Activated CD4-positive, alpha-beta T cell treated with anti-CD3 and anti-CD28 coated beads, Interleukin-2, amount 50 U/mL, for 1 hour (primary cell): ENCODE measurements around the gene ZNHIT6.
"Not testable (repeated sequence)": the region's sequence is repeated elsewhere in the genome, so short reads cannot be mapped to it uniquely, and the experiment has no call there.

Experiments
- DNase-seq: peaks from one replicate; pipeline ENCODE4 v3.0.0-alpha.2; 2020

The ZNHIT6 gene

GRCh38 chr1:85663382-85663781 lies 44.9 kb downstream of the ZNHIT6 start:
- no peak for DNase-seq

GRCh38 chr1:85661767-85662166 lies 46.5 kb downstream of the ZNHIT6 start:
- no peak for DNase-seq

GRCh38 chr1:85660541-85660940 lies 47.7 kb downstream of the ZNHIT6 start:
- no peak for DNase-seq

- DNase-seq, result no peak
These were observed 49.1 kb downstream of the ZNHIT6 start for GRCh38 chr1:85659174-85659573.

- DNase-seq, result no peak
These were observed 51.3 kb downstream of the ZNHIT6 start for GRCh38 chr1:85656948-85657347.

DNA sequence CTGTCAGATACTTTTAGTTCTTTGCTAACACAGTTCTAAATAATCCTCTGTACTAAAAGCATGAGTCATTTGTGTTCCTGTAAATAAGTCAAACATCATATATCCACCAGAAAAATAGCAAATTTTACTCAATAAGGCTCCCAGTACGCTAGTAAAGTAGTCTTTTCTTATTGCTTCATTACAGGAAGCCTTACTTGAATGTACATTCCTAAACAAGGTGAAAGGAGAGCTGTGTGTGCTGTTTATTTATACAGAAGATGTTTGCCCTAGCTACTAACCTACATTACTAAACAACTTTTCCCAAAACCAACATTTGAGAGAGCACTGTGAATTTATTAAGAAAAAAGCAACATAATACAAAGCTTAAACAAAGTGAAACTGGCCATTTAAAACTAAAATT lies 52.0 kb downstream of the ZNHIT6 start:
- no peak for DNase-seq

GRCh38 chr1:85655315-85655714 lies 52.9 kb downstream of the ZNHIT6 start:
- no peak for DNase-seq

- no peak for DNase-seq
These were observed 54.0 kb downstream of the ZNHIT6 start for GRCh38 chr1:85654066-85654782.

- DNase-seq, result no peak
These were observed 55.9 kb downstream of the ZNHIT6 start for GRCh38 chr1:85652327-85652726.

- DNase-seq, result no peak
These were observed 57.6 kb downstream of the ZNHIT6 start for GRCh38 chr1:85650645-85651044.

DNA sequence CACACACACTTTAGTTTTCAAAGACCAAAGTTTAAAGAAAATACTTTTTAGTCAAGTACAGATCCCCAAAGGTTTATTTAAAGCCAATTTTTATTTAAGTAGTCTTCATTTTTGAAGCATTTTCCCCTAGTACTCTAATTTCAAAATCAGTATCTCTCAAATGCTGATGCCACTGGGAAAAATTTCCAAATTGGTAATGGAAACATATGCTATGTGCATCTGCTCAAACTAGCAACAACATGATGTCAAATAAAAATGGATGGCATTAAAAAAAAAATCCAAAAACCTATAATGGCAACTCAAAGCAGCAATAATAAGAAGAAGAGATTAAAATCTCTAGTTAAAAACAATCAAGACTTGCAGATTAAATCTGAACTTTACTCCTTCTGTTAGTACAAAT lies 58.6 kb downstream of the ZNHIT6 start:
- DNase-seq, result no peak

- not testable (repeated sequence) for DNase-seq
These were observed 66.4 kb downstream of the ZNHIT6 start for GRCh38 chr1:85641598-85642556.

GRCh38 chr1:85639920-85640319 lies 68.3 kb downstream of the ZNHIT6 start:
- DNase-seq, result not testable (repeated sequence)

DNA sequence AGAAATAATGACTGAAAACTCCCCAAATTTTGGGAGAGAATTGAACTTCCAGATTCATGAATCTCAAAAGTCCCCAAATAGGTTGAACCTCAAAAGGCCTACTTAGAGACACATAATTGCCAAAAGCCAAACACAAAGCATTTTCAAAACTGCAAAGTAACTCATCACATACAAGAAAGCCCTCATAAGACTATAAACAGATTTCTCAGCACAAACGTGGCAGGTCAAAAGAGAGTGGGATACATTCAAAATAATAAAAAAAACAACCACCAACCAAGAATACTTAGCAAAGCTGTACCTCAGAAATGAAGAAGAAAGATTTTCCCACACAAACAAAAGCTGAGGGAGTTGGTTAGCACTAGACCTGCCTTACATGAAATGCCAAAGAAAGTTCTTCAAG lies 69.8 kb downstream of the ZNHIT6 start:
- no peak for DNase-seq

- no peak for DNase-seq
These were observed 77.7 kb downstream of the ZNHIT6 start for GRCh38 chr1:85630493-85630892.

GRCh38 chr1:85629532-85629920 lies 78.7 kb downstream of the ZNHIT6 start:
- DNase-seq, result no peak

- no peak for DNase-seq
These were observed 79.3 kb downstream of the ZNHIT6 start for GRCh38 chr1:85628791-85629531.

- DNase-seq, result no peak
These were observed 81.4 kb downstream of the ZNHIT6 start for GRCh38 chr1:85626818-85627217.

GRCh38 chr1:85624361-85624760 lies 83.9 kb downstream of the ZNHIT6 start:
- no peak for DNase-seq

DNA sequence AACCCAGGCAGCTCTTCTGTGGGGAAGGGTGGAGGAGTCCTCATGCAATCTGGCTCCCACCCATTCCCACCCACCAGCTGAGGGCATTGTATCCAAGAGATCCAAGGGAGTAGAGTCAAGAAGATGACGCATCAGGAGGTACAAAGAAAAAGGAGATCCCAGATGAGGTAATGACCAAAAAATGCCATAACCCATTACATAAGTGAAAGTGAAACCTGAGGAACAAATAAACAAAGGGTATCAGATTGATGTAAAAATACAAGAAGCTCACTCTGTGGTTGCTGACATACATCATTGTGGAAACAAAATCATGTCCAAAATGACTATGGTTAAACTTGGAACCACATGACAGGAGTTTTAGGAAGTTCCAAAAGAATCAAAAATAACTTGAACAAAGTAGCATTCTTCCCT lies 85.2 kb downstream of the ZNHIT6 start:
- no peak for DNase-seq

DNA sequence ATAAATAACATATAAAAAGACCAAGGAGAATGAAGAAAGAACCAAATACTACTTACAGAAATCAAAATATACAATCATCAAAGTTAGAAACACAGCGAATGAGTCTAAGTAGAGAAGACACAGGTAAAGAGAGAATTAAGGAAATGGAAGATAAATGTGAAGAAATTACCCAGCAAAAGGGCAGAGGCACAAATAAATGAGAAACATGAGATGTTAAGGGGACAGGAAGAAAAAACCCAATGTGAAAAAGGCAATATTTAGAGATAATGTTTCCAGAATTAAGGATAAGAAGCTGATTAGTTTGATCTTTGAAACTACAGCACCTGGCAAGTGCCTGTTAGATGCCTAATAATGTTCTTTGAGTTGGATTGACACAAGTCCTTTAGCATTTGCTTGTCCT lies 86.8 kb downstream of the ZNHIT6 start:
- DNase-seq, result no peak

GRCh38 chr1:85617633-85618100 lies 90.6 kb downstream of the ZNHIT6 start:
- no peak for DNase-seq

- DNase-seq, result no peak
These were observed 91.5 kb downstream of the ZNHIT6 start for GRCh38 chr1:85616736-85617135.
